KBM-7 (cell line): ENCODE results near the gene FBLN5.

Experiments used
- DNase-seq: peaks from one replicate; pipeline ENCODE4 v3.0.0-alpha.2; 2015
- in situ Hi-C: fragments of 300-500 bp; cut with MboI; formaldehyde crosslinking; loops from 2 replicates; pipeline ENCODE4 v1.14.3; 2020; ENCODE audit warnings: low sequenced_read_pairs, low pct_unique_long_range_greater_than_20kb, mixed read lengths

The FBLN5 gene

GRCh38 chr14:91891101-91891500 lies 56.4 kb downstream of the FBLN5 start:
- no peak for DNase-seq

GRCh38 chr14:91890291-91890749 lies 57.2 kb downstream of the FBLN5 start:
- in situ Hi-C loops, result no loop called here
- DNase-seq, result no peak

More at GRCh38 chr14:91891101-91891500, 56.4 kb downstream of the FBLN5 start:
- in situ Hi-C loops, result no loop called here

GRCh38 chr14:91889477-91890211 lies 57.9 kb downstream of the FBLN5 start:
- no peak for DNase-seq
- in situ Hi-C loops, result no loop called here

DNA sequence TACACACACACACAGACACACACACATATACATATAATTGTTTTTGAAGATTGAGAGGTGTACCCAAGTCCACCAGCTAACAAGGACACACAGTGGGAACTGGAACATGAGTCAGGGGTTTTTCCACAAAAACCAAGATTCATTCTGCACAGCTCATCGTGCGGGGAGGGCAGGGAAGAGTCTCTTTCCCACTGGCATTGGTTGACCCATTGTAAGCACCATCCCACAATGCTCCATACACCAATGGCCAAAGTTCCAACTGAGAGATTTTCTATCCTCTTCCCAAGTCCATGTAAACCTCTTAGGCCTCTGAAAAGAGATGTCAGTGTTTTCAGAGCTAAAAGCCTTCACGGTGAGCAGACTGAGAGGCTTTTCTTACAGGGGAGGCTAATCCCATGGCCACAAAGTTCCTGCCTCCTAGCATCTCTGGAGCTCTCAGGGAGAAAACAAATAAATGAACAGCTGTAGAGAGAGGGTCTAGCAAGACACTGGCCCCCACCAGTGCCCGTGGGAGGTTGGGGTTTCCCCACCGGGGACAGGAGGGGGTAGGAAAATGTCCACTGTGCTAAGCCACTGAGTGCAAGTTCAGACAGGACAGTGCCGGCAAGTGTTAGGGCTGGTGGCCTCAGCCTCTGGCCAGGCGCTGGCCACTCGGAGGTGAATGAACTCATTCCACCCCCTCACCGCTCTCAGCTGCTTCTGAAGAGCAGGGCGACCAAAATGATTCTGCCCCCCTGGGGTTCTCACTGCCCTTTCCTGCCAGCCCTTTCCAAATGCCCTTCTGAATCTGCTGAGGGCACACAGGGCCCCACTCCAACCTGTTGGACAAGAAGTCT lies 58.6 kb downstream of the FBLN5 start:
- in situ Hi-C loops, result no loop called here
- DNase-seq, result no peak

DNA sequence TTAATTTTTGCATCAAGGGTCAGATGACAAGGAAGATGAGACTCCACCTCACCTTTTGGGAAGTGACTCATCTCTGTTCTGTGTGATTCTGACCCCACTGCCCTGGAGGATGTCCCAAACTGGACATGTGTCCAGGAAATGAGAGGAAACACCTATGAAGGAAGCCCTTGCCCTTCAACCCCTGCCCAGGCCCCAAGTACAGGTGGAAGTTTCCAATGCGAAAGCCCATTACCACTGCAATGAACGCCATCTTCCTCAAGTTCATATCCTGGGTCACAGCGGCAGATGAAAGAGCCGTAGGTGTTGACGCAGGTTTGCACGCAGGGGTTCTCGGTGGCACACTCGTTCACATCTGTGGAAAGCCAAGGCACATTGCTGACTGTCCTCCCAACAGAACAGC lies 60.5 kb downstream of the FBLN5 start:
- in situ Hi-C loops, result no loop called here
- no peak for DNase-seq

DNA sequence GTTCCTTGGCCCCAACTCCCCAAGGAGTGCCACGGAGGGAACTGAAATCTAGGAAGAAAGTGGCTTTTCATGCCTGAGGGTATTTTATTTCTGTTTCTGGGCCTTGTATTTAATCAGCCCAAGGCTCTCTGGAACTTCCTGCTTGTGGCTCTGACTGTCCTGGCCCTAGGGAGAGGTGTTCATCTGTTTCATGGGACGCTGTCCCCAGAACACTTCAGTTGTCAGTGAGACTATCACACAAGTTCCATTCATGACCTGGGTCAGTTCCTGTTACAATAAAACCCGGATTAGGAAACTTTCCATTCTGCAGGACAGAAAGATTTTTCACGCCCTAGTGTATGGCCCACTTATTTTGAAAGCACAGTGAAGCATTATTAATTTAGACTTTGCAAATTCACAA lies 61.7 kb downstream of the FBLN5 start:
- DNase-seq, result no peak
- in situ Hi-C loops, result no loop called here

GRCh38 chr14:91885113-91885712 lies 62.3 kb downstream of the FBLN5 start:
- no peak for DNase-seq
- in situ Hi-C loops, result no loop called here

DNA sequence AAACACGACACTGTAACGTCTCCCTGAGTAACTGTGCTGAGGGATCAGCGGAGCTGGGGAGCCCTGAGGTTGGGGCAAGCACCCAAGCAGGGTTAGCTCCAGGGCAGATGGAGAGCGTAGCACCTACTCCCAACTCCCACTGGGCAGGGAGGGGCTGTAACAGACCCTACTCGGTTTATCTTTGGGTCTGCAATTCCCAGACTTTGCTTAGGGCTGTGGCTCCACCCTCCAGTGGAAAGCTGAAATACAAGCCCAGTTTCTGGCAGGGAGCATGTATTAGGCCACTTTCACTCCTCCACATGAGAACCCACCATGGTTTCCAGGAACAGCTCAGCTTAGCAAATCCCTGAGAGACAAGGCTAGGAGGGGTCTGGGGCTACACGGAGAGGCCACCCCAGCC lies 62.8 kb downstream of the FBLN5 start:
- in situ Hi-C loops, result no loop called here
- no peak for DNase-seq

DNA sequence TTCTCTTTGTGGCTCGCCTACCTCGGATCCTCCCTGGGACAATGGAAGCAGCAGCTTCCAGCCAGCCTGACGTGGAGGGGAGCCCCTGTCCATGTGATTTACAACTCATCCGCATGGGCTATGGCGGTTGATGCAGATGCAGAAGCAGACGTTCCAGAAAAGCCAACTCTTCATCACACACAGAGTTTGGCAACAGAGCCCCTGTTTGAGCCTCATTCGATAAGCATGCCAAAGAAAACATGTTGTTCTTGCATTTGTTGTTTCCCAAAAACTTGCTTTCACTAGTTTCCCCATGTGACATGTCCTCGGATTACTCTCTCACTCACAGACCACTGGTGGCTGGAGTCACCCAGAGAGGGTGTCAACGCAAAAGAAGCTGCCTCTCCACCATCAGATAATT lies 63.7 kb downstream of the FBLN5 start:
- no peak for DNase-seq
- in situ Hi-C loops, result no loop called here

DNA sequence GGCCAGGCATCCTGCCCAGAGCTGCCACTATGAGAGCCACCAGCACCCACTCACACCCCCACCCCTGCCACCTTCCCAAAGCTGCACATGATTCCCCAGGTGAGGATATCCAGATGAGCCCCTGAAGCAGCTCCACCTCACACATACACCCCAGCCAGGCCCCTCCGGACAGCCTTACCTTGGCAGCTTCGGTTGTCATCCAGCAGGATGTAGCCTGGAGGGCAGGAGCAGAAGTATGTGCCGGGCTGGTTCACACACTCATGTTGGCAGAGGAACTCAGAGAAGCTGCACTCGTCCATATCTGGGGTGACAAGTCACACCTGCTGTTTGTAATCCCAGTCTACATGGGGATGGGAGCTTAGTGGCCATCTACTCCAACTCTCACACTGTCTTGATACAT lies 64.7 kb downstream of the FBLN5 start:
- no peak for DNase-seq
- in situ Hi-C loops, result no loop called here

DNA sequence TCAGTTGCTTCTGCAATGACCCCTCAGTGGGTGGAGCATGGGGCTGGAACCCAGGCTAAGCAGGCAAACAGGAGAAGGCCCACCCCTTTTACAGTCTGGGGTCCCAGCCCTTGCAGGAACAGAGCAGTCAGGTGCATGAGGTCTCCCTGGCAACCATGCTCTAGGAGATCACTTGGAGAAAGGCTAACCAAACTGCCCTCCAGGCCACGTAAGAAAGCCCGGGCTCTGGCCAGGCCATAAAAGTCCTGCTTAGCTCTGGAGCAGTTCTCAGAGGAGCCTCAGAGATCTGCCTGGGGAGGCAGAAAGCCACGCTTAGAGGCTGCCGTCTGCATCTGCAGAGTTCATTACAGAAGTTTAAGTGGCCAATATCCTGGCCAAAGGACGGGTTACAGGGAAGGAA lies 65.1 kb downstream of the FBLN5 start:
- in situ Hi-C loops, result no loop called here
- DNase-seq, result no peak

DNA sequence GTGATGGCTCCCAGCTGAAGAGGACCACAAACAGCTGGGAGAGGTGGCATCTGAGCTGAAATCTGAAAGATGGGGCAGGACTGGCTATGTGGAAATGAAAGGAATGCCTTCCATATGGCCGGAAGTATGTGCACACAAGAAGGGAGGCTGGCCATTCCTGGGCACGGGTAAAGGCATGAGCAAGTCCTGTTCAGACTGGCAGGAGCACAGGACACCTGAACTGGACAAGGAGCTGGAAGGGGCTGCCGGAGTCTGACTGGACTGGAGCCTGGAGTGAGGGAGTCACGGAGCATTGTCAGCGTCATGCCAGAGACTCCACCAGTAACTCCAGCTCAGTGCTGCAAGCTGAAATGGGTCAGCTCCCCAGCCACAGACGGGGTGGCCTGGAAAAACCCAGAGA lies 68.3 kb downstream of the FBLN5 start:
- in situ Hi-C loops, result no loop called here

DNA sequence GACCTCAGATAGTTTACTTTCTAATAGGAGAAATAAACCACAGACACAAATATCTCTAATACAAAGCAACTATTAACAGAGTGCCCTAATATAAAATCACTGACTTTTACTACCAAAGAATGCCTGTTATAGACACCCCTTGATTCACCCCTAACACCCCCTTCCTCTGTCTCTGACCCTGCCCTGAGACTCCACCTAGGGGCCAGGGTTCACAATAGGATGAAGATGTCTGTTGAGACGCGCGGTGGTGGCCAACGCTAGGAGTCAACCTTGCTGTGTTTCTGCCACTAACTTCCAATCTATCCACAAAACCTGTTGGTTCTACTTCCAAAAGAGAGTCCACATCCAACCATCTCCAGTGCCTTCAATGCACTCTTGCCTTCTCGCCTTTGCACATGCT lies 69.2 kb downstream of the FBLN5 start:
- in situ Hi-C loops, result no loop called here
- DNase-seq, result no peak

More for the DNA sequence above, 68.3 kb downstream of the FBLN5 start:
- DNase-seq, result no peak

- in situ Hi-C loops, result no loop called here
- no peak for DNase-seq
Observed at GRCh38 chr14:91877376-91877915, 70.0 kb downstream of the FBLN5 start.

- in situ Hi-C loops, result no loop called here
- DNase-seq, result no peak
Observed at GRCh38 chr14:91876492-91876891, 71.0 kb downstream of the FBLN5 start.

DNA sequence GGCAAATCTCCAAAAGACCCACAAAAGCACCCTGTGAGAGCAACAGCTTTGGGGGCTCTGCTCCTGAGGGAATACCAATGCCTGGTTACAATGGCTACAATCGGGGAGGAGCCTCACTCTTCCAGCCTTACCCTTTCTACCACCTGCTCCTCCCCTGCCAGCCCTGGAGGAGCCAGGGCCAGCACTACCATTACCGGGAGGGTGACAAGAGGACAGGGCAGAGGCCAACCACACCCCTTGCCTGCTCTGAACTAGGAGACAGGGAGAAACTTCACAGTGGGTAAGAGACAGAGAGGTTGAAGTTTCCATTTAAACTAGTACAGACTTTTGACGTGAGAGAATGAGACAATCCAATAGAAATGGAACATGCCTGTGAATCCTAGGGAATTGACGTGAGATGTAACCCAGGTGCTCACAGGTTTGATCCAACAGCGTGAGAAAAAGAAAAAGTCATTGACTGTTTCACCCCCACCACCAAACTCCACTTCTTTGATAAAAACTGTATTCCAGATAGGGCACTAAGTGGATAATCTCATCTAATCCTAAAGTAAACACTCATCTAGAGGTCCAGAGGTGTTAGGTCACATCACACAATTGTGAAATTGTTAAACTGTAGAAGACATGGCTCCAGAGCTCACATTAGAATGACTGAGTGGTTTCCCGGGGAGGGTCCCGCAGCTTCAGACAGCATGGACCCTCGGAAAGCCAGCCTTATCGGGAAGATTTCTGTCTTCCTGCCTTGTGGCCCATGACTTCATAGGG lies 71.8 kb downstream of the FBLN5 start:
- in situ Hi-C loops, result no loop called here
- DNase-seq, result no peak

- DNase-seq, result peak; percentile 49
- in situ Hi-C loops, result no loop called here
Observed at GRCh38 chr14:91873471-91874415, 73.8 kb downstream of the FBLN5 start.
